Activated CD4-positive, alpha-beta T cell treated with anti-CD3 and anti-CD28 coated beads, Interleukin-2, Interleukin-6, amounts not matched to agents 100 ng/mL and 50 ng/mL, durations not matched to agents 16 hours and 8 hours (primary cell): ENCODE results near the gene ARRDC3.
"Not testable (repeated sequence)": the region's sequence is repeated elsewhere in the genome, so short reads cannot be mapped to it uniquely, and the experiment has no call there.

Experiments used
- DNase-seq: peaks from one replicate; pipeline ENCODE4 v3.0.0-alpha.2; 2020

ARRDC3 gene

GRCh38 chr5:91359962-91360609 lies 23.0 kb downstream of the ARRDC3 start:
- no peak for DNase-seq

DNA sequence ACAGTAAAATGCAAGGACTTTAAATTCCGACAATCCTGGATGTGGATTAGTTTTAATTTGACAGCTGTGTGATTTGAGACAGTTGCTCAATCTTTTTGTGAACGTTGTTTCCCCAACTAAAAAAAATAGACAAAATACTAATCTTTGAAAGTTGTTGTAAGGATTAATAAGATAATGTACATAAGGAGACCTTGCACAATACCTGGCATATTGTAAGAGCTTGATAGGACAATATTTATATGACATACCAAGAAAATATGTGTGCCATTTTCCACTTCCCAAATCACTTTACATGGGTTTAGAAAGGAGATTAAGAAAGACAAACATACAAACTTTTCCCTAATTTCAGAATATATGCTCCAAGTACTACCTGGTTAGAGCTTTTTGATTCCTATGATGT lies 25.3 kb downstream of the ARRDC3 start:
- no peak for DNase-seq

- no peak for DNase-seq
Measured at GRCh38 chr5:91357012-91357634, 26.0 kb downstream of the ARRDC3 start.

DNA sequence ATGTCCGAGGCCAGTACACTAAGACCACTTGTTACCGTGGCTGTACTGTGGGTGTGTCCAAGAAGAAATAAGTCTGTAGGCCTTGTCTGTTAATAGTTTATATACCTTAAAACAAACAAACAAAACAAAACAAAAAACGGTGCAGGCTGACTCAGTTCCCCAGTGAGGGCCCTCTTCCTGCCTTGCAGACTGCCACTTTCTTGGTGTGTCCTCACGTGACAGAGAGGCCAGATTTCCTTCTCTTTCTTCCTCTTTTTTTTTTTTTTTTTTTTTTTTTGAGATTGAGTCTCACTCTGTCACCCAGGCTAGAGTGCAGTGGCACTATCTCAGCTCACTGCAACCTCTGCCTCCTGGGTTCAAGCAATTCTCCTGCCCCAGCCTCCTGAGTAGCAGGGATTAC lies 28.2 kb downstream of the ARRDC3 start:
- DNase-seq = not testable (repeated sequence)

DNA sequence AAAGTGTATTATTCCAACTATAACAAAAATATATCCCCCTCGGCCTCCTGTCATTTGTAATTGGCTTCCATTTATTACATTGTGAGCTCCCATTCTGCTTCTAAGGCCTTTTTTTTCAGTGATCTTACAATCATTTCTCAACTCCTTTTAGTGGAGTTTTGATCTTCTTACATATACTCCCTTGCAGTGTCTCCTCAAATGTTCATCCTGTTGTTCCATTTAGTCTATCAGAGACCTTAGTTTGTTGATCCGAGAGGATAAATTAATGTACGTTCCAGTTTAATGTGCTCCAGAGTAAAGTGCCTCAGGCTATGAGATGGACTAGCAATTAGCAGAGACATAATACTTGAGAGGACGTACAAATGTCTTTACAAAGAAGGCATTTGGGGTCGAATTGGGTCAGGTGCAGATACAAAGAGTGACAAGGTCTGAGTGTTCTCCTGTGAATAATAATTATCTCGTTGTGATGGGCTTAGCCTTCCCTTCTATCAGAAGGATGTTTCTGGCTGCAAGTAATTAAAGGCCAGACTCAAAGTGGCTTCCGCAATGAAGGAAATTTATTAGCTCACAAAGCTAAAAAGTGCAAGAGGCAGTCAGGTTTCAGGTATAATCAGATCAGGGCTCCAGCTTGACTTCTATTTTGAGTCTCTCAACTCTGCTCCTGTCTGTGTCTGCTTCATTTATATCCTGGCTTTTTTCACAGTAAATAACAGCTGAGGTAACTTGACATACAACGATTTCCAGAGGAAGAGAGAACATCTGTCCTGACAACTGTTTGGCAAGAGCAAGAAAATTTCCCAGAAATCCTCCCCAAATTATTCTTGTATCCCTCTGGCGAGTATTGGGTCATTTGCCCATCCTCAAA lies 30.1 kb downstream of the ARRDC3 start:
- no peak for DNase-seq

GRCh38 chr5:91345461-91345860 lies 37.7 kb downstream of the ARRDC3 start:
- no peak for DNase-seq

- DNase-seq = not testable (repeated sequence)
Measured at GRCh38 chr5:91344661-91345200, 38.4 kb downstream of the ARRDC3 start.

DNA sequence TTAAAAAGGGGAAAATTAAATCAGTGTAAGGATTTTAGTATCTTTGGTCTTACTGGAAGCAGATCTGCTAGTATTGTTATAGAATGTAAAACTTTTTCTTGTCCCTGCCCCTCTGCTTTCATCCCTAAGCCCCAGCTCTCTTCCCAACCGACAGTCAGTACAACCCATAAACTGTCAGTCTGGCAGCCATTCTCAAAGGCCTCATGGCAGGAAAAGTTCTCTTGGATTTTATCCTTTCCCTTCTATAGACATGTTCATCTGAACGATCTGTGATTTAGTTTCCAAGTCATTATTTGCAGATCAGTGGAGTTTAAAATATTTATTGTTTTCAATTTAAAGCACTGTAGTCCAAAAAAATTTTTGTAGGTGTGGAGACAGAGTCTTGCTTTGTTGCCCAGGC lies 39.2 kb downstream of the ARRDC3 start:
- no peak for DNase-seq

DNA sequence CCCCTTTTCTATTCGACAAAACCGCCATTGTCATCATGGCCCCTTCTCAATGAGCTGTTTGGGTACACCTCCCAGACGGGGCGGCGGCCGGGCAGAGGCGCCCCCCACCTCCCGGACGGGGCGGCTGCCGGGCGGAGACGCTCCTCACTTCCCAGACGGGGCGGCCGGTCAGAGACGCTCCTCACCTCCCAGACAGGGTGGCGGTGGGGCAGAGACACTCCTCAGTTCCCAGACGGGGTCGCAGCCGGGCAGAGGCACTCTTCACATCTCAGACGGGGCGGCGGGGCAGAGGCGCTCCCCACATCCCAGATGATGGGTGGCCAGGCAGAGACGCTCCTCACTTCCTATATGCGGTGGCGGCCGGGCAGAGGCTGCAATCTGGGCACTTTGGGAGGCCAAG lies 40.2 kb downstream of the ARRDC3 start:
- DNase-seq = not testable (repeated sequence)

DNA sequence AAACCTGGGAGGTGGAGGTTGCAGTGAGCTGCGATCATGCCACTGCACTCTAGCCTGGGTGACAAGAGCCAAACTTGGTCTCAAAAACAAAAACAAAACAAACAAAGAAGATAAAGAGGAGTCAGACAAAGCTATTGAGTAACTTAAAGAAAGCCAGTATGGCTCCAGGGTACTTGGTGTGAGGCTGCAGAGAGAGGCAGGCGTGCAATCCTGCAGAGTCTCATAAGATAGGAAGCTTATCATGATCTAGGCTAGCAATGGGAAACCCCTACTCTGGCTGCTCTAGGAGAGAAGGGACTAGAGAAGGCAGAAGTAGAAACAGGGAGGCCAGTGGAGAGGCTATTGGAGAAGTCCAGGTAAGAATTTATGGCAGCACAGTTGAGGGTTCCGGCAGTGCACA lies 42.0 kb downstream of the ARRDC3 start:
- no peak for DNase-seq

GRCh38 chr5:91340532-91340931 lies 42.6 kb downstream of the ARRDC3 start:
- no peak for DNase-seq

DNA sequence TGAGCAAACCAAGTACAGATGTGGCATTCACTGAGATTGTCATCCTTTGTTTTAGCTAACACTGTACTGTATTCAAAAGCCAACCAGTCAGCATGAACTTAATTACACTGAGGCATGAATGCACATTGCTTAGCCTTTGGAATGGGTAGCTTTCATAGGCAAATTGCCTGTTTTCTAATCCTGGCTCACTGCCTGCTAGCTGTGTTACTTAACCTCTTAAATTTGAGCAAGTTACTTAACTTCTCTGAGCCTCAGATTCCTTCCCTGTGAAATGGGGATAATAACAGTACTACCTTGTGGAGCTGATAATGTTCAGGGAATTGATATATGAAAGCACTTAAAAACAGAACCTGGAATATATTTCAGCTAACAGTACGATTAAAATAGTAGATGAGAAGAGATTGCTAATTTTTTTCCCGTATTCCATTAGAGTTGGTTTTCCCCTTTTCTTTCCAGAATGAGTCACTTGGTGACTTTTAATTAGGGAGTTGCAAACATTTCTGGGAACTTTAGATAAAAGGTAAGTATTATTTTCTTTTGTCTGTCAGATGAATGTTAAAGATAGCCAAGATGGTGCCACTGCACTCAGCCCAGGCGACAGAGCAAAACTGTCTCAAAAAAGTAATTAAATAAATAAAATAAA lies 43.9 kb downstream of the ARRDC3 start:
- DNase-seq = no peak

DNA sequence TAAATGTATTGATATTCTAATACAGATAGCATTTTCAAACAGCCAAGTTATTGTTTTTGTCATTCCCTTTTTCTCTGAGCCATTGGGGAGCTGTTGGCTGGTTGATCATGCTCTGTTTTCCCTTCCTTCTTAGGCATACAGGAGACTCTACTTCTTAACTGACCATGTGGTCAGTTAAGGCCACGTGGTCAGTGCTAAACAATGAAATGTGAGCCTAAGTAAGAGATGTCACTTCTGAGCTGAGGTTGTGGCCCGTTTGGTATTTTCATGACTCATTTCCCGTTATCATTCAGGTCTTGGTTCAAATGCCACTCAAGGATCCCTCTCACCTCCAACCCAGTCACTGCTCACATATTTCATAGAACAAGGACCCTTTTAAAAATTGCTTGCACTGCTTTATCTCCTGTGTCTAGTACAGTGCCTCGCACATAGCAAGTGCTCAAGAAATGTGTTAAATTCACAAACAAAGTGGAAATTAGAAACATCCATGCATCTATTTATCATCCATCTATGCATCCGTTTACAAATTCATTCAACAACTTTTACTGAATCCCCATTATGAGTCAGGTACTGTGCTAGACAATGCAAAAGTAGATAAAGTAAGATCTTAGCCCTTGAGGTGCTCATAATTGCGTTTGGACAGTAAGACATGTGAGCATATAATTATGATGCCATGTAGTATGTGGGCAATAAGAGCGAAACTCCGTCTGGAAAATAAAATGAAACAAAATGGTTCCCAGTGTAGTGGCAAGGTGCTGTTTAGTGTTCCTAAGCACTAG lies 50.7 kb downstream of the ARRDC3 start:
- peak; percentile 76 for DNase-seq

- no peak for DNase-seq
Measured at GRCh38 chr5:91331705-91332104, 51.4 kb downstream of the ARRDC3 start.

DNA sequence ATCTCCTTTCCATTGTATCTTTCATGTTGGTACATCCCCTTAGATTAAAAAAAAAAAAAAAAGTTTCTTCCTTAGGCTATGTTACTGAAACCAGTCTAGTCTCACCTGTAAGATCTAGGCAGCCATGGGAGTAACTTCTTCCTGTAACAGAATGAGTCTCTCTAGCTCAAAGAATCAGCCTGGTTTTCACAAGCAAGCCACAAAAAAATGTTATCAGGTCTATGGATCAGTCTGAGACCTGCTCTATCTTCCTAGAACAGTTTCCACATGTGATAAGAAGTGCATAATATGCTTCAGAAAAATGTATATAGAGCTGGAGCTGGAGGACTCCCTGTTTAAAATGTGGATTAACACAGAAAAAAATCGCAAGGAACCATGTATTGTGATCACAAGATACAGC lies 53.8 kb downstream of the ARRDC3 start:
- DNase-seq = peak; percentile 76

- no peak for DNase-seq
Measured at GRCh38 chr5:91328743-91329142, 54.4 kb downstream of the ARRDC3 start.

DNA sequence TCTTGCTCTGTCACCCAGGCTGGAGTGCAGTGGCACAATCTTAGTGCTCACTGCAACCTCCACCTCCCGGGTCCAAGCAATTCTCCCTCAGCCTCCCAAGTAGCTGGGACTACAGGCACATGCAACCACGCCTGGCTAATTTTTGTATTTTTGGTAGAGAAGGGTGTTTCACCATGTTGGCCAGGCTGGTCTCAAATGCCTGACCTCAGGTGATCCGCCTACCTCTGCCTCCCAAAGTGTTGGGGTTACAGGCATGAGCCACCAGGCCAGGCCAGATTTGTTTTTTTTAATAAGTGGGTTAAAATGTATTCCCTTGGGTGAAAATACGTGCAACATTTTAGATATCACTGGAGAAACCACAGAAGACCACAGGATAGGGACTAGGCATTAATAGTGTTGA lies 60.1 kb downstream of the ARRDC3 start:
- DNase-seq = not testable (repeated sequence)

DNA sequence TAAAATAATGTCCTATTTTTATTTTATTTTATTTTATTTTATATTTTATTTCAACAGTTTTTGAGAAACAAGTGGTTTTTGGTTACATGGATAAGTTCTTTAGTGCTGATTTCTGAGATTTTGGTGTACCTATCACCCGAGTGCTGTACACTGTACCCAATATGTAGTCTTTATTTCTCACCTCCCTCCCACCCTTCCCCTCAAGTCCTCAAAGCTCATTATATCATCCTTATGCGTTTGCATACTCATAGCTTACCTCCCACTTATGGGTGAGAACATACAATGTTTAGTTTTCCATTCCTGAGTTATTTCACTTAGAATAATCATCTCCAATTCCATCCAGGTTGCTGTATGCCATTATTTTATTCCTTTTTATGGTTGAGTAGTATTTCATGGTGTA lies 63.5 kb downstream of the ARRDC3 start:
- DNase-seq = no peak

GRCh38 chr5:91318724-91319123 lies 64.4 kb downstream of the ARRDC3 start:
- no peak for DNase-seq
